AG09309 (cell line): ENCODE data around the gene PLEK2.
A peak's percentile ranks its signal among the peaks of the same experiment; 100 is the strongest.

Experiments
- DNase-seq: peaks from one replicate; pipeline ENCODE4 v3.0.0-alpha.2; 2010; ENCODE audit warnings: low read depth
- H3K4me3 ChIP-seq: 2 replicates; pipeline ENCODE4 v1.5.1; 2011; ENCODE audit warnings: mild to moderate bottlenecking, low read depth, low read length, moderate library complexity; ENCODE audit not compliant: control insufficient read depth
- TF ChIP-seq, protein P1 (sequence below): IDR thresholded peaks from 2 replicates; pipeline ENCODE4 v1.5.1; 2011; ENCODE audit warnings: mild to moderate bottlenecking, low read depth, low read length, inconsistent platforms; ENCODE audit not compliant: insufficient read depth, control insufficient read depth; ENCODE audit errors: missing control alignments

Gene PLEK2

DNA sequence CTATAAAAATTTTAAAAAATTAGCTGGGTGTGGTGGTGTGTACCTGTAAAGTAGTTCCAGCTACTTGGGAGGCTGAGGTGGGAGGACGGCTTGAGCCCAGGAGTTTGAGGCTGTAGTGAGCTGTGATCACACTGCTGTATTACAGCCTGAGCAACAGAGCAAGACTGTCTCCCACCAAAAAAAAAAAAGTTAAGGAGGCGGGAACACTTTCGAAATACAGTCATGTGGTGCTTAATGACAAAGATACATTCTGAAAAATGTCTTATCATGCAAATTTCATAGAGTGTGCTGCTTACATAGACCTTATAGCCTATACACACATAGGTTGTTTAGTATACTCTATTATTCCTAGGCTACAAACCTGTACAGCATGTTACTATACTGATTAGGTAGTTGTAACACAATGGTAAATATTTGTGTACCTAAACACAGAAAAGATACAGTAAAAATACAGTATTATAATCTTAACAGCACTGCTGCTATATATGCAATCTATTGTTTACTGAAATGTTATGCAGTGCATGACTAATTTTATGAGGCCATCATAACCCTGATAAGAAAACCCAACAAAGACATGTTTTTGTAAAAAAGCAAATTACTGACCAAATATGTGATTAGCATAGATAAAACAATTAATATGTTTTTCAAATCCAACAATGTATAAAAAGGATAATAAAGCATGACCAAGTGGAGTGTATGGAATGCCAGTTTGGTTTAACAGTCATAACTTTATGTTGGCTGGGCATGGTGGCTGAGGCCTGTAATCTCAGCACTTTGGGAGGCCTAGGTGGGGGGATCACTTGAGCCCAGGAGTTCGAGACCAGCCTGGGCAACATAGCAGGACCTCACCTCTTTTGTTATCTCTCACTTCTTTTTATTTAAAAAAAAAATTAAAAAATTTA is 40.5 kb downstream of the PLEK2 start:
- no peak overlapping the region for H3K4me3 ChIP-seq
- DNase-seq, result no peak
- TF ChIP-seq, protein P1, sequence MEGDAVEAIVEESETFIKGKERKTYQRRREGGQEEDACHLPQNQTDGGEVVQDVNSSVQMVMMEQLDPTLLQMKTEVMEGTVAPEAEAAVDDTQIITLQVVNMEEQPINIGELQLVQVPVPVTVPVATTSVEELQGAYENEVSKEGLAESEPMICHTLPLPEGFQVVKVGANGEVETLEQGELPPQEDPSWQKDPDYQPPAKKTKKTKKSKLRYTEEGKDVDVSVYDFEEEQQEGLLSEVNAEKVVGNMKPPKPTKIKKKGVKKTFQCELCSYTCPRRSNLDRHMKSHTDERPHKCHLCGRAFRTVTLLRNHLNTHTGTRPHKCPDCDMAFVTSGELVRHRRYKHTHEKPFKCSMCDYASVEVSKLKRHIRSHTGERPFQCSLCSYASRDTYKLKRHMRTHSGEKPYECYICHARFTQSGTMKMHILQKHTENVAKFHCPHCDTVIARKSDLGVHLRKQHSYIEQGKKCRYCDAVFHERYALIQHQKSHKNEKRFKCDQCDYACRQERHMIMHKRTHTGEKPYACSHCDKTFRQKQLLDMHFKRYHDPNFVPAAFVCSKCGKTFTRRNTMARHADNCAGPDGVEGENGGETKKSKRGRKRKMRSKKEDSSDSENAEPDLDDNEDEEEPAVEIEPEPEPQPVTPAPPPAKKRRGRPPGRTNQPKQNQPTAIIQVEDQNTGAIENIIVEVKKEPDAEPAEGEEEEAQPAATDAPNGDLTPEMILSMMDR, result no peak

DNA sequence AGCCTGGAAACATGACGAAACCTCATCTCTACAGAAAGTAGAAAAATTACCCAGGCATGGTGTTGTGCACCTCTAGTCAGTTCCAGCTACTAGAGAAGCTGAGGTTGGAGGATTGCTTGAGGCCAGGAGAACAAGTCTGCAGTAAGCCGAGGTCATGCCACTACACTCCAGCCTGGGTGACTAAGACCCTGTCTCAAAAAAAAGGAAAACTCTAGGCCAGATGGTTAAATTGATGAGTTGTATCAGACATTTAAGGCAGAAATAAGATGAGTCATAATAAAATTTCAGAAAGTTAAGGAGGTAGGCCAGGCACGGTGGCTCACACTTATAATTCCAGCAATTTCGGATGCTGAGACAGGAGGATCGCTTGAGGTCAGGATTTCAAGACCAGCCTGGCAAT is 41.1 kb downstream of the PLEK2 start:
- no peak overlapping the region for H3K4me3 ChIP-seq
- TF ChIP-seq, protein P1, result no peak
- no peak for DNase-seq

DNA sequence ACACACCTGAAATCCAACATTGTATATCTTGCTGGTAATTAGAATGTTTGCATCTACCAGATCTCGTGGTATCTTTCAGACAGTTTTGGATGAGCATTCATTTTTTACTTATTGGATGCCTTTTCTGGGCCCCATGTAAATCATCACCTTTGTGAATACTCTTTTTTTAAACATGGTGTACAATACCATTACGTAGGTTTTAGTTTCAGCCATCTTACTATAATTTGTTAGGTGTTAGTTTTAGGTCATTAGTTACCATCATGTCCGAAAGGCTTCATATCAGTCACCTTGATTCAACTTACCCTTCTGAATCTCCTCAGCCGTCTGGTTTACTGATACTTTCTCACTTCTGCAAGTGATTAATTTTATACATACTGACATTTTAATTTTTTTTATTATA is 46.5 kb downstream of the PLEK2 start:
- H3K4me3 ChIP-seq, result no peak overlapping the region
- no peak for DNase-seq
- TF ChIP-seq, protein P1, result no peak

DNA sequence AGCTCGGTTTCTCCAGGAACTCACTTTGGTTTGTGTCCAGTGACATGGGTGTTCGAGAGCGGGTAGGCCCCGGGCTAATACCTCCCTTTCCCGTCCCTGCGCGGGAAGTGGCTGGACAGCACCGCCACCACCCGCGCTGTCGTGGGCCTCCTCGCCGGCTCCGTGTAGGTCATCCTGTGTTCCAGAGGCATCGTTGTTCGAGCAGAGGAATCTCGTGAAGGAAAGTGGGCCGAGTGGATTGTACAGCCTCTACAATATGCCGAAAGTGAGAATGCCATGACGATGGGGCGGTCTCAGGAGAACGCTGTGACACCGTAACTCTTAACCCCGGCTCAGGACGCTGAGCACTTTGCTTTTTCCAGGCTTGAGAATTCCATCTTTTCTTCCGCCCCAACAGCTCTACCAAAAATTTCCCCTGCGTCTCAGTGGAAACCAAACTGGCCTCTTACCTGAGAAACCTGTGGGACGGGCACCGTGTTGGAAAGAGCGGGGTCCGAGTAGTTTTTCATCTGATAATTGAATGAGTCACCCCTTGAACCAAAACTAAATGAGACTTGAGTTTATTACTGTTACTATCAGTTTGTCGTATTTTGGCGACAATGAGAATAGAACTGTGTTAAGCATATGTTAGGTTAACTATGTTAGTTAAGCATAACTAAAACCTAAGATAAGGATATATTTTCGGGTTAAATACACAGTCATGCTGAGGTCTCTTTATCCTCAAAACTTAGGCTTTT is 51.3 kb downstream of the PLEK2 start:
- TF ChIP-seq, protein P1, result no peak
- H3K4me3 ChIP-seq, result peak overlapping the region; percentile 70
- no peak for DNase-seq

DNA sequence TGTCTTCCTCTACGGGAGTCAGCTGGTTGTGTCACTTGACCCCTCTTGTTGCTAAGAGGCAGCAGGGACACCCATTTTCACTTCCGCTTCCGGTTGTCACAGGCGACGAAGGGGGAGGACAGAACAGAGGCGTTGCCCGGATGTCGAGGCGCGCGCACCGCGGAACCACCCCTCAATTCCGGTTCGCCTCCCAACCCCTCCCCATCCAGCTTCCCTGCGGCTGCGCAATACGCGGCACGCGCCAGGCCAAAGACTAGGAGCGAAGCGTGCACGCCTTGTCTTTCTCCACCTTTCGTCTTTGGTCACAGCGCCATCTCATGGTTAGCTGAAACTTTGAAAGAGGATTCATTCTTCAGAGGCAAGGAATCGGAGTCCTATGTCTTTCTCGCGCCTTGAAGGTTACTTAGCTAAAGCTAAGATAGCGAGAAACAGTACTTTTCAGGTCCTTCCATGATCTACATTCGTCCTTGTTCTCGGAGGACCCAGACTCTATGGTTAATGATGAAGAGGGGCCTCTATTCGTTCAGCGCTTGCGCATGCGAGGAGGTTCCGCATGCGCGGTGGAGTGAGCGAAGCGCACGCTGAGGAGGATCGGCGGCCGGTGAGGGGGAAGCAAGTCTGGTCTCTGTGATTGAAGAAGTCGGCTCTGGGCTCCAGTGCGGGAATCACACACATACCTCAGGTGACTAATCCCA is 52.0 kb downstream of the PLEK2 start, which contains the start of the genes ATP6V1D and EIF2S1:
ATP6V1D (minus strand) TSS at position 30 of the 695 bp plus-strand sequence. CDS start 106 bp downstream, outside the sequence.
EIF2S1 (plus strand) TSS at position 554 of the 695 bp plus-strand sequence. CDS start 4,440 bp downstream, outside the sequence.
- DNase-seq, result peak; percentile 98
- peak within 1 kb of the TSS; percentile 70 for H3K4me3 ChIP-seq
- TF ChIP-seq, protein P1, result peak; percentile 91
